NB4 (cell line): ENCODE data around the gene SRRM2.

Experiments
- MYC ChIP-seq: IDR thresholded peaks from 2 replicates; pipeline ENCODE4 v1.6.1; 2011; ENCODE audit warnings: low read depth, low read length
- POLR2A ChIP-seq: IDR thresholded peaks from 2 replicates; pipeline ENCODE4 v1.6.1; 2011; ENCODE audit warnings: mild to moderate bottlenecking; ENCODE audit not compliant: insufficient read length; ENCODE audit errors: extremely low read depth
- TF ChIP-seq, protein P1 (sequence below): IDR thresholded peaks from one replicate; pipeline ENCODE4 v1.5.1; 2012; ENCODE audit warnings: low read depth, low read length
- TF ChIP-seq, protein P2 (sequence below): IDR thresholded peaks from 2 replicates; pipeline ENCODE4 v1.6.1; 2011; ENCODE audit warnings: low read depth, low read length

DNA sequence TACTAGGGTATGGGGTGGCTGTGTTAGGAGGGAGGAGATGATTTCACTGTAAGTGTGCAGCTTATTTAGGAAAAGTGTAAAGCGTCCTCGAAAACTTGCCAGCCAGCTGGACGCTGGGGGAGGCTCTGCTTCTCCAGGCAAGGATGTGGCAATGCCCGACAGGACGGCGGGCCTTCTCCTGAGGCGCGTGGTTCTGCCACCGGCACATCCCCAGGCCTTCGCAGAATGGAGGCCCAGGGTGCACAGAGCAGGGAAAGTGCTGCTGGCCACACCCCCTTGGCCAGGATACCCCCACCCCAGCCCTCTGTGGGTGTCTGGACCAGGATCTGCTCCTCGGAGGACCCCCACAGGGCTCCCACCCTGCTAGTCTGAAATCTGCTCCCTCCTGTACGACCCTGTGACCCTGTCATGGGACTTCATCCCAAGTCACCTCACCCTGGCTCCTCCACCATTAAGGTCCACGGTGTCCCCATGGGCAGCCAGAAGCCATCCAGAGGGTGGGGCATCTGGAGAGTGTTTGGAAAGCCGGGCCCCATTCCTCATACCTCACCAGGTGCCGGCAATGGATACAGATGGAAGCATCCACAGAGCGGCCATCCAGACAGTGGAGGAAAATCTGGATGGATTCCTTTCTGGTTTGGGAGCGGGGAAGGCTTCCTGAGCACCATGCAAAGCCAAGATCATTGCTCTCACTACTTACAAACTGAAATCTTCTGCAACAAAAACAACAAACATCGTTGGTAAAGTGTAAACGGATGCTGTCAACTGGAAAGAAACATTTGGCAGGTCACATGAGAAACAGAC, 9.2 kb upstream of the SRRM2 start:
- TF ChIP-seq, protein P1, sequence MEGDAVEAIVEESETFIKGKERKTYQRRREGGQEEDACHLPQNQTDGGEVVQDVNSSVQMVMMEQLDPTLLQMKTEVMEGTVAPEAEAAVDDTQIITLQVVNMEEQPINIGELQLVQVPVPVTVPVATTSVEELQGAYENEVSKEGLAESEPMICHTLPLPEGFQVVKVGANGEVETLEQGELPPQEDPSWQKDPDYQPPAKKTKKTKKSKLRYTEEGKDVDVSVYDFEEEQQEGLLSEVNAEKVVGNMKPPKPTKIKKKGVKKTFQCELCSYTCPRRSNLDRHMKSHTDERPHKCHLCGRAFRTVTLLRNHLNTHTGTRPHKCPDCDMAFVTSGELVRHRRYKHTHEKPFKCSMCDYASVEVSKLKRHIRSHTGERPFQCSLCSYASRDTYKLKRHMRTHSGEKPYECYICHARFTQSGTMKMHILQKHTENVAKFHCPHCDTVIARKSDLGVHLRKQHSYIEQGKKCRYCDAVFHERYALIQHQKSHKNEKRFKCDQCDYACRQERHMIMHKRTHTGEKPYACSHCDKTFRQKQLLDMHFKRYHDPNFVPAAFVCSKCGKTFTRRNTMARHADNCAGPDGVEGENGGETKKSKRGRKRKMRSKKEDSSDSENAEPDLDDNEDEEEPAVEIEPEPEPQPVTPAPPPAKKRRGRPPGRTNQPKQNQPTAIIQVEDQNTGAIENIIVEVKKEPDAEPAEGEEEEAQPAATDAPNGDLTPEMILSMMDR: no peak
- TF ChIP-seq POLR2A: no peak
- TF ChIP-seq, protein P2, sequence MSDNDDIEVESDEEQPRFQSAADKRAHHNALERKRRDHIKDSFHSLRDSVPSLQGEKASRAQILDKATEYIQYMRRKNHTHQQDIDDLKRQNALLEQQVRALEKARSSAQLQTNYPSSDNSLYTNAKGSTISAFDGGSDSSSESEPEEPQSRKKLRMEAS: no peak
- no peak for TF ChIP-seq MYC
